NCI-H446 (cell line): ENCODE measurements around the gene CDYL.

Experiments used
- DNase-seq, 2 experiments: peaks; one replicate each; lab custom pipeline; 2025; lab: John Stamatoyannopoulos, UW

The CDYL gene

DNA sequence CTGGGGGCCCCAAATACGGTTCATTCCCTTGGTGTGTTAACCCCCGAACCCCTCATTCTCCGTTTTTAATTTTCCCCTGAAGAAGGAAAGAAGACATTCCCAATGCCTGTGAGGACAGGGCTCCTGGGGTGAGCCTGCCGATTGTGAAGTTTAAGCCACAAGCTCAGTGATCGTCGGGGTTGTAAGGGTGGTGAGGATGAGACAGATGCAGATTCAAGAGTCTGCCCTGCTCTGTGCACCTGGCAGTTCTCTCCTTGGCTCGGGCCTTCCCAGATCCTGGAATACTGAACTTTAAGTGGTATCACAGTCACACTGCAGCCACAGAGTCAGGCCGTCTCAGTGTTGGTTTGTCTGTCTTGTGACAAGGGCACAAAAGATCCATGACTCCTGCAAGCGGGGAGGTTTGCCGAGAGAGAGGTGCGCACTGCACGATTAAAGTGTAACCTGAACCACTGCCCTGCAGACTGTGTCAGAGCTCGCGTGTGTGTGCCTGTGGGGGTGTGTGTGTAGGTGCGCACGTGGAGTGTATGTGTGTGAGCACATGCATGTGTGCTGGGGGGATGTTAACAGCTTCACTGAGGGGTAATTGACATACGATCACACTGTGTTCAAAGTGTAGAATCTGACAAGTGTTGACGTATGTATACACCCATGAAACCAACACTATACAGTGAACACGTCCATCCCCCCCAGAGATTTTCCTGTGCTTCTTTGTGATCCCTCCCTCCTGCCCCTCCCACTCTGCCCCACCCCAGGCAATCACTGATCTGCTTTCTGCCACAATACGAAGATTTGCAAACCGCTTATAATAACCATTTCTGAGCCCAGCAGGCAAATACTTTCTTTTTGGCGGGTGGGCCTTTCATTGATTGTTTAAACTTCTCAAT is 188.7 kb downstream of the CDYL start:
- no peak for DNase-seq

DNA sequence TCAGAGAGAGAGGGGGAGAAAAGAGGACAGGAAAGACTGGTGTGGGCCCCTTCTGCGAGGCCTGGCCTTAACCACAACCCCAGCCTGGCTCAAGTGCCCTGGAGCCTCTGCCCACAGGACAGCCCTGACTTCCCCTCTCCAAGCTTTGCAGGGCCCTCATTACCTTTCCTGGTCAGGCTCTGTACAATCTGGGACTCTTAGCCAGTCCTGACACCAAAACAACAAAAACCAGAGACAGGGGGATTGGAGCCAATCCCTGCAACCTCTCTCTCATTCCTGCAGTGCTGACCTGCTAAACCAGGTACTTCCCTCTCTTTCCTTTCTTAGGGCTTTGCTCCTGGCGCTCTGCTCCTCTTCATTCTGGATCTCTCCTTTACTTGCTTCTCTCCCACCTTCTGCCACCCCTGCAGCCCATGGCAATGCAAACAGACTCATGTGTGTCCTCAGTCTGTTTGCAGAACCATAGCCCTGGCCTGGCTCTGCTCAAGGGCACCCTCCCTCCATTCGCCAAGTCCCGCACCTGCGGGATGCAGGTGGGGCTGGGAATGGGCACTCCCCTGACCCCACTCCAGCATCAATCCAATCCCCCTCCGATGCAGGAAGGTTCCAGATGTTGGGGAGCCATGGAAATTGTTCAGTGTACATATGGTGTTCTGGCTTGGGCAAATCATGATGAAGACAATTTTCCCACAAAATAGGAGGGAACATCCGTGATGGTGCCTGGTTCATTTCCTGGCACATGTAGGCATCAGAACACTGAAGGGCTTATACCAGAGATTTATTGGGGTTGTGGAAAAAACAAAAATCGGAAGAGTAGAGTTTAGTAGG is 189.6 kb downstream of the CDYL start:
- no peak for DNase-seq

DNA sequence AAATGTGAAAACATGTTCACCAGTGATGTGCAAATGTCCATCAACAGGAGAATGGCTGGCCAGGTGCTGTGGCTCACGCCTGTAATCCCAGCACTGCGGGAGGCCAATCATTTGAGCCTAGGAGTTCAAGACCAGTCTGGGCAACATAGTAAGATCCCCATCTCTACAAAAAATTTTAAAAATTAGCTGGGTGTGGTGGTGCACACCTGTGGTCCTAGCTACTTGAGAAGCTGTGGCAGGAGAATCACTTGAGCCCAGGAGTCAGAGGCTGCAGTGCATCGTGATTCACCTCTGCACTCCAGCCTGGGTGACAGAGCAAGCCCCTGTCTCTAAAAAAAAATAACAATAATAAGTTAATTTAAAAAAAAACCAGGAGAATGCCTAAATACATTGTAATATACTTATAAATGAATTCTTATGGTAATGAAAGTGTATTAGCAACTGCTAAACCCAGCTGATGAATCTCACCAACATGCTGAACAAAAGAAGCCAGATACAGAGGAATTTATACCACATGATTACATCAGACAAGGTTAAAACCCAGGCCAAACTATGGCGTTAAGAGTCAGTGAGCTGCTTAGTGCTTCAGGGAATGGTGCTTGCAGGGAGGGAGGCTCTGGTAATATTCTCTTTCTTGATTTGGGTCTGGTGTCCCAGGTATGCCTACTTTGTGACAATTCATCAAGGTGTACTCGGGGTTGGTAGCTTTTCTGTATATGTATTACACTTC is 191.3 kb downstream of the CDYL start:
- no peak for DNase-seq

DNA sequence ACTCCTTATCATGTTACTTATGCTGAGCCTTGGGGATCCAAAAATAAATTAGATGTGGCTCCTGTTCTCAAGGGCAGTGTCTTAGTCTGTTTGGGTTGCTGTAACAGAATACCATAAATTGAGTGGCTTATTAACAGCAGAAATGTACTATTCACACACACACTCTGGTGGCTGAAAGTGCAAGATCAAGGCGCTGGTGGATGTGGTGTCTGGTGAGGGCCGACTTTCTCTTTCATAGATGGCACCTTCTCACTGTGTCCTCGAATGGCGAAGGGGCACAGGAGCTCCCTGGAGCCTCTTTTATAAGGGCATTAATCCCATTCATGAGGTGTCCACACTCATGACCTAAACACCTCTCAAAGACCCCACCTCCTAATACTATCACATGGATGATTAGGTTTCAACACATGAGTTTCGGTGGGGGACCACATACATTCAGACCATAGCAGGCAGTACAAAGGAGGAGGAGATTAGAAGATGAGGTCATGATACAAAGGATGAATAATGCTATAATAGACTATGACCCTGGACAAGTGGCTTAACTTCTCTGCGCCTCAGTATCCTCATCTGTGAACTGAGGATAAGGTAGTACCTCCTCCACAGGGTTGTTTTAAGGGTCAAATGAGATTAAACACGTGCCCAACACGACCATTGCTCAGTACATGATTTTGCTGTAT is 193.5 kb downstream of the CDYL start:
- DNase-seq, result no peak

DNA sequence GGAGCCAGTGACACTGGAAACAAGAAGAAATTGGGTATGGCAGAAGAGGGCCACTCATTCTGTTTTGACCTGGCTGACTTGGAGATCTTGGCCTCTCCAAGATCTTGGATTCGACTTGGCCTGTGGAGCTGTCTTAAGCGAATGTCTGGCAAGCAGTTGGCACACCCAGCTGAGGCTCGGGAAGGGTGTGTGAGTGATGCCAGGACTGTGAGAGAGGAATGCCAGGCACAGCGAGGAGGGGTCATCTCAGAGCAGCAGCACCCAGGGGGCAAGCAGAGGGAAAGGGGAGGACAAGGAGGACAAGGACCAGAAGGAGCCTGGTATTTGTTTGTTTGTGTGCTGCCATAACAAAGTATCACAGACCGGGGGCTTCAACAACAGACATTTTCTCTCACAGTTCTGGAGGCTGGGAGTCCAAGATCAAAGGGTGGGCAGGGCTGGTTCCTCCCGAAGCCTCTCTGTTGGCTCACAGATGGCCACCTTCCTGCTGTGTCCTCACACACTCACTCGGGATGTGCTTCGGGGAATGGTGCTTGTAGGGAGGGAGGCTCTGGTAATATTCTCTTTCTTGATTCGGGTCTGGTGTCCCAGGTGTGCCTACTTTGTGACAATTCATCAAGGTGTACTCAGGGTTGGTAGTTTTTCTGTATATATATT is 194.7 kb downstream of the CDYL start:
- DNase-seq, result peak in 1 of 2 experiments; percentile 11

DNA sequence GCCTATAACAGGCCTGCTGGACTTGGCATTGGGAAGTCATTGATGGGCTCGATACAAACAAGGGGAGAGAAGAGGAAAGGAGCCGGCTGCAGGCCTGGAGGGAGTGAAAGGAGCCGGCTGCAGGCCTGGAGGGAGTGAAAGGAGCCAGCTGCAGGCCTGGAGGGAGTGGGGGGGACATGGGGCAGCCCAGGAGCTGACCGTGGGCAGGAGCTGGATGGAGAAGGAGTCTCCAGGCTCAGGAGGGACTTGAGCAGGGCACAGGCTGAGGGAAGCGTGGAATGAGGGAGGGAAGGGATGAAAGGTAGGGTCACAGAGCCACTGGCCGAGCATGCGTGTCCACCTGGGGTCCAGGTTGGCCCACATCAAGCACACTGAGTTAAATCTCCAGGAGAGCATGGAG is 195.6 kb downstream of the CDYL start:
- no peak for DNase-seq

DNA sequence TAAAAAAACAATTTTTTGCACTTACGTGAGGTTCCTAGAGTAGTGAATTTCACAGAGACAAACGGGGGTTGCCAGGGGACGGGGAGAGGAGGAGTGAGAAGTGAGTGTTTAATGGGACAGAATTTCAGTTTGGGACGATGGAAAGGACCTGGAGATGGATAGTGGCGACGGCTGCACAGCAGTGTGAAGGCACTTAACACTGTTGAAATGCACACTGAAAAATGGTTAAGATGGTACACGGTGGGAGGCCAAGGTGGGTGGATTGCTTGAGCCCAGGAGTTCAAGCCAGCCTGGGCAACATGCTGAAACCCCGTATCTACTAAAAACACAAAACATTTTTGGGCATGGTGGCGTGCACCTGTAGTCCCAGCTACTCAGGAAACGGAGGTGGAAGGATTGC is 196.2 kb downstream of the CDYL start:
- DNase-seq, result no peak

DNA sequence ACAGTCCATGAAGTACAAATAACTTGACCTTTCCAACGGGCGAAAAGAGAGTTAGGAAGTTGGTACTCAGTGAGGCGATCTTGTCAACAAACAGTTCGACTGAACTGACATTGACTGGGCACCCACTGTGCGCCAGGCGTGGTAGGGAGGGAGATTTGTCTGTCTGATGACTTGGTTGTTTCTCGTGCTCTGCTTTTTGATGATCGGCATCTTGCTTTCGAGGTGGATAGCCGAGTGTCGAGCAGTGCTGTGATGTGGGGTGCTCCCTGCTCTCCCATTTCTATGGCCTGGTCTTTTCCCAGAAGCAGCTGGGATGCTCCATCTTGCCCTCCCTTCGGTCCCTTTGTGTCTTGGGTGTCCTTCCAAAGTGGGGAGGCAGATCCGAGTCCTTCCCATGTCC is 197.2 kb downstream of the CDYL start:
- no peak for DNase-seq

DNA sequence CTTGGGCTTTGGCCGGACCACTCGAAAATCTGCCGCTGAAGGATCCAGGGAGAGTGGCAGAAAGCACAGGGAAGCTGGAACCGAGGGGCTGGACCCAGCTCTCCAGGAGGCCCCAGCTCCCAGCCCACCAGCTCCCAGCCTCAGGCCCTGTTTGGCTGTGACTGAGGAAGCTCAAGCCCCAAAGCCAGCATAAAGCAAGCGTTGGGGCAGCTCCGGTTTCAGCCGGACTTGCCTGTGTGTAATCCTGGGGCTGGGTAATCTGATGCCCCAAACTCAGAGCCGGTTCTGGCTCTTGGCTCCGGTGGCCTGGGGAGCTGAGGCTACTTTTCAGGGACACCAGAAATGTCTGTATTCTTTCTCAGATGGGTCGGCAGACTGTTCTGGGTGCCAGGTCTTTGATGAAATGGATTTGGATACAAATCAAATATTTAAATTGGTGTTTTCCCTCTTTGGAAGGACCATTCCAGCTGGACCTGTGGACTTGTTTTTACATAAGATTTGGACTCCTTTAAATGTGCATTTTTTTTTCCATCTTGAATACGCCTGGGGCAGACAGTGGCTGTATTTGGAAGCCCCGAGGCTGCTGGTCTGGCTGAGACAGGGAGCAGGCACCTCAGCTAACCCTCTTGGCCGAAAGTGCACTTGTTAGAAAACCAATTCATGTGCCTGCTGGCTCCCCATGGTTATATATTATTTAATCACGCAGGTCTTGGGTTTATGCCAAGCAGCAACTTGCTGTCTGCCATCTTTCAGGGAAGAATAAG is 198.0 kb downstream of the CDYL start:
- DNase-seq, result peak; percentile 40 to 88

DNA sequence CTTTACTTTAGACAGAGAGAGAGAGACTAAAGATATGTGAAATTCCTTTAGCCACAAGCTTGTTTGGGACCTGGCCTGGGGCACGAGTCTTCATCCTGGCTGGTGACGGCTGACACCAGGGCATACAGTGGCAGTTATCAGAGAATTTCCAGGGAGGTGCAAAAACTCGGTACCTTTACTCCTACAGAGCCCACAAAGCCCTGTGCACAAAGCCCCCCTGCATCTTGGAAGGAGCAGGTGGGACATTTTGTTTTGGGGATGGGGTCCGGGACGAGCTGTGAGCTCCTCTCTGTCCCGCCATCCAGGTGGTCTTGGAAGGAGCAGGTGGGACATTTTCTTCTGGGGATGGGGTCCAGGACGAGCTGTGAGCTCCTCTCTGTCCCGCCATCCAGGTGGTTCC is 198.8 kb downstream of the CDYL start:
- DNase-seq, result no peak

DNA sequence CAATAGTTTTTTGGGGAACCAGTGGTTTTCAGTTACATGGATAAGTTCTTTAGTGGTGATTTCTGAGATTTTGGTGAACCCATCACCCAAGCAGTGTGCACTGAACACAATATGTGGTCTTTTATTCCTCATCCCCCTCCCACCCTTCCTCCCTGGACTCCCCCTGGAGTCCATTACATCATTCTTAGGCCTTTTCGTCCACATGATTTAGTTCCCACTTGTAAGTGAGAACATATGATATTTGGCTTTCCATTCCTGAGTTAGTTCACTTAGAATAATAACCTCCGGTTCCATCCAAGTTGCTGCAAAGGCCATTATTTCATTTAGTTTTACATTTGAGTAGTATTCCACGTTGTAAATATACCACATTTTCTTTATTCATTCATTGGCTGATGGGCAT is 199.3 kb downstream of the CDYL start:
- DNase-seq, result no peak

DNA sequence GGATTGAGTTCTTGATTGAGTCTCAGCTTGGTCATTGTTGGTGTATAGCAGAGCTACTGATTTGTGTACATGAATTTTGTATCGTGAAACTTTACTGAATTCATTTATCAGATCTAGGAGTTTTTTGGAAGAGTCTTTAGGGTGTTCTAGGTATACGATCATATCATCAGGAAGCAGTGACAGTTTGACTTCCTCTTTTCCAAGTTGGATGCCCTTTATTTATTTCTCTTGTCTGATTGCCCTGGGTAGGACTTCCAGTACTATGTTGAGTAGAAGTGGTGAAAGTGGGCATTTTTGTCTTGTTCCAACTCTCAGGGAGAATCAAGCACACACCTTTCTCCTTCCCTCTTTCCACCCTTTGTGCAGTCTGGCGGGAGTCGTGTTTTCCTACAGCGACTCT is 201.3 kb downstream of the CDYL start:
- DNase-seq, result no peak

DNA sequence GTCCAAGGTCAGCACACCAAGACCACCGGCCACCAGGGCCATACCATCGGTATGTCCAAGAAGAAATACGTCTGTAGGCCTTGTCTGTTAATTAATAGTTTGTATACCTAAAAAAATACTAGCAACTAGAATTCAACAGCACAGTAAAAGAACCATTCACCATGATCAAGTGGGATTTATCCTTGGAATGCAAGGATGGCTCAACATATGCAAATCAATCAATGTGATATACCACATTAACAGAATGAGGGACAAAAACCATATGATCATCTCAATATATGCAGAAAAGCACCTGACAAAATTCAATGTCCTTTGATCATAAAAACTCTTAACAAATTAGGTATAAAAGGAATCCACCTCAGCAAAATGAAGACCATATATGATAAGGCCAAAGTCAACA is 203.2 kb downstream of the CDYL start:
- DNase-seq, result no peak

DNA sequence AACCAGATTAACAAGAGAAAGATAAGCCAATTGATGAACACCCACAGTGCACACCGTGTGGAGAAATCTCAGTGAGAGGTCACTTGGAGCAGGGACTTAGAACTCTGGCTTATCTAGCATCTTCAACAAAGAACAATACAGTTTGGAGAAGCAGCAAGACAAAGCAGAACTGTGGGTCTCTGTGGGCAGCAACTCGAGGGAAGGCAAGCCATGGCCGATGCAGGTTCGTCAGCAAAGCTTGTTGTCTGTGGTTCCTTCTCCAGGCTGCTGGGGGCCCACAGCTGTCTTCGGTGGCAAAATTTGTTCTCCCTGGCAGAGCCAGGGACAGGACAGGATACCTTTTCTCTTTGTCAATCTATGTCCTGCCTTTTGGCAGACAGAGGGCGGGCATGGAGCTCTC is 205.6 kb downstream of the CDYL start:
- DNase-seq, result no peak

DNA sequence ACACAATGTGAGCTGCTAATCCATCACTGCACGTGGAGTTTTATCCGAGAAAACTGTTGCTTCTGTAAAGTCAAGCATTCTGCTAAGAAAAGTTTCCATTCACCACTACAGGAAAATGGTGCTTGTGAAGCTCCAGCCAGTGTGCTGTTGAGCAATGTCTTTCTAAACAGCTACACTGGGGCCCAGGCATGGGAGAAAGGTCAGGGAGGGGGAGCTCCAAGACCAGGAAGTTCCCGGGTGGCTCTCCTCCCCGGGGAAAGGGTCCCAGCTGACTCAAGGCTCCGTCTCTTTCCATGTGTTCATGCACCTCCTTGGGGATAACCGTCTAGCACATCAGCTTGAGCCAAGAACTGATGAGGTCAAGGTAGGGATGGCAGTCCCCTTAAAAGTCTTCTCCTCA is 207.1 kb downstream of the CDYL start:
- DNase-seq, result no peak

DNA sequence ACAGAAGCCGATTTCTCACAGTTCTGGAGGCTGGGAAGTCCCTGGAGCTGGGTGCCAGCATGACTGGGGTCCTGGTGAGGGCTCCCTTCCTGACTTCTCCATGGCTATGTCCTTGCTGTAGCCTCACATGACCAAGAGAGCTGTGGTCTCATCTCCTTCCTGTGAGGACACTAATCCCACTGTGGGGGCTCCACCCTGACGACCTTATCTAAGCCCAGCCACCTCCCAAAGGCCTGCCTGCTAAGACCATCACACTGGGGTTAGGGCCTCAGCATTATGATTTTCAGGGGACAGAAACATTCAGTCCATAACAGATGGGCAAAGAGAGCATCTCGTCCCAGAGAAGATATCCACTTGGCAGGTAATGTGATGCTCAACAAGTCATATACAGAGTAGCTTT is 210.8 kb downstream of the CDYL start:
- no peak for DNase-seq

DNA sequence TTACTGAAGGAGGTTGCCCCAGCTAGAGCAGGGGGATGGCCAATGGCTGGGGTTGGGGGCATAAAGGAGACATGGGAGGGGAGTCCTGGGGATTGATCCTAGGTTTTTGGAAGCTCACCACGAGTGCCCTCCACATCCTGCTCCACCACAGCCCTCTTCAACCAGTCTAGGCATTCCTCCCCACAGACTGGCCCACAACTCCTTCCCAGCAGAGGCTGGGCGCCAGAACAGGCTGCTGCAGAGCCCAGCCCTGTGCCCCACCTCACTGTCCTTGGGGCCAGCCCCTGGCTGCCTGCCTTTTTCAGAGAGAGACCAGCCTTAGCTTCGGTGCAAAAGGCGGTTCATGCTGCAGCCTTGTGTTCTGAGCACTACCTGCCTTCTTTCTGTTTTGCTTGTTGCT is 211.2 kb downstream of the CDYL start:
- no peak for DNase-seq

DNA sequence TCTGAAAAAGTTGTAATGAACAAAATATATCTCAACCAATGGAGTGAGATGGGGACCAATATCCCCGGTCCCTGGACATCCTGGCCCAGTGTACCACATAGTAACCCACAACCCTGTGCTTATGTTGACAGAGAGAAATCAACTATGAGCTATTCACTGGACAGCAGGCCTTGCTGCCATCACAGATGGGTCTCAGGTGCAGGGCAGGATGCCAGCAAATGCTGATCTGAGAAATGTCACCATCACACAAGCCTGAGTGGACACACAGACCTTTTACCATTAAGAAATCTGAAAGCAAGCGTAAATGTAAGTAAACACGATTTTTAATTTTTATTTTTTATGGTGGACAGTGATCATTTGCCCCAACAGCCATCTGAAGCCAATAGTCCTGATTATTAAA is 218.5 kb downstream of the CDYL start:
- no peak for DNase-seq

DNA sequence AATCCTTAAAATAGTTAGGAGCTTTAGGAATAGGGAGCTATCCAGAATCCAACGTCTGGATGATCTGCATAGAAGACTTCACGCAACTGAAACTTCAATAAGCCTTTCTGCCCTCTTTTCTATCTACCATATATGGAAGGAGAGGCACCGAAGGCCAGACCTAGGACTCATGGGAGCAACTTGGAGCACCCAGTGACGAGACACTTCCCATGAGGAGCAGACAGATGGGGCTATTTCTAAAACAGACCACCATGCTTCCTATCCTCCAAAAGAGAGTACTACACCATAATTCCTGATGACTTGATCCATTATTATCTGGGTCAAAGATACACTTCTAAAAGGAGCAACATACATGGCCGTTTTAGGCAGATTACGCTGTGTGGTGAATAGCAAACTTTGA is 221.7 kb downstream of the CDYL start:
- DNase-seq, result no peak

DNA sequence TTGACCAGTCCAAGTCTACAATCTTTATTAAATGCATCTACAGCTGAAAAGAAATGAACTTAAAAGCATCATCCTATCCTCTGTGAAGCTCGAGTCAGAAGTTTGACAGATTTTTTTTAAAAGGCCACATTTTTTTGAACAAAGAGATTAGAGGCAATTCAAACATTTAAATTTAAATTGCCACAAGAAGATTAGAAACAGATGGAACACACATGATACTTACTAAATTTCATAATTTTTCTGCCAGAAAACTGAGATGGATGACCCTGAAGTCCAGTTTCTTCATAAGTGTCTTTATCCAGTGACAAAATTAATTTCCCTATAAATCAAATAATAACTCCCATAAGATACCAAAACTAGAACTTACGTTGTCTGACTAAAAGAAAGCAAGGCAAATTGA is 223.4 kb downstream of the CDYL start:
- DNase-seq, result no peak
